Neural cell (in vitro differentiated cells): Measurements from ENCODE around the gene XAGE2. TPM values are rescaled to one million over a fixed set of nuclear protein-coding genes. Genes with fewer than 3 reads are reported as not detected.

Source experiments
- H2AFZ ChIP-seq: fragments of 200-600, 300-800 bp; sonication (generic), shearing (Covaris generic); 2 replicates; pipeline ENCODE4 v1.6.0; 2014; ENCODE audit warnings: low read depth, mild to moderate bottlenecking, antibody characterized with exemption, low read length, moderate library complexity
- H3F3A ChIP-seq: fragments of 200-600 bp; shearing (Covaris generic); 2 replicates; pipeline ENCODE4 v1.6.1; 2016; ENCODE audit warnings: mild to moderate bottlenecking, moderate library complexity, mixed read lengths, antibody characterized with exemption, low read length; ENCODE audit not compliant: insufficient read depth, poor library complexity, severe bottlenecking
- H3K27ac ChIP-seq: fragments of 200-600, 300-800 bp; sonication (generic), shearing (Covaris generic); 2 replicates; pipeline ENCODE4 v1.5.1; 2014; ENCODE audit warnings: mild to moderate bottlenecking, low read length, moderate library complexity
- H3K27me3 ChIP-seq: fragments of 300-800, 200-600 bp; sonication (generic), shearing (Covaris generic); 2 replicates; pipeline ENCODE4 v1.6.0; 2014; ENCODE audit warnings: mild to moderate bottlenecking, low read depth, low read length, moderate library complexity; ENCODE audit not compliant: insufficient read depth
- H3K36me3 ChIP-seq: fragments of 300-800, 200-600 bp; sonication (generic), shearing (Covaris generic); 2 replicates; pipeline ENCODE4 v1.5.1; 2014; ENCODE audit warnings: mild to moderate bottlenecking, antibody characterized with exemption, low read length, moderate library complexity; ENCODE audit not compliant: insufficient read depth
- H3K4me2 ChIP-seq: fragments of 300-800, 200-600 bp; sonication (generic), shearing (Covaris generic); 2 replicates; pipeline ENCODE4 v1.6.0; 2014; ENCODE audit warnings: mild to moderate bottlenecking, low read length
- H3K4me3 ChIP-seq: fragments of 300-800, 200-600 bp; sonication (generic), shearing (Covaris generic); 2 replicates; pipeline ENCODE4 v1.5.1; 2014; ENCODE audit warnings: mild to moderate bottlenecking, low read length, moderate library complexity
- H3K79me2 ChIP-seq: fragments of 200-600 bp; shearing (Covaris generic); replicated peaks from 2 replicates; pipeline ENCODE4 v1.6.0; 2014; ENCODE audit warnings: mild to moderate bottlenecking, low read length, moderate library complexity; ENCODE audit not compliant: insufficient read depth
- H3K9ac ChIP-seq: fragments of 300-800, 200-600 bp; sonication (generic), shearing (Covaris generic); 2 replicates; pipeline ENCODE4 v1.6.1; 2016; ENCODE audit warnings: mild to moderate bottlenecking, low read length, mixed read lengths
- H3K9me2 ChIP-seq: fragments of 200-600 bp; shearing (Covaris generic); 2 replicates; pipeline ENCODE4 v1.6.1; 2016; ENCODE audit warnings: mild to moderate bottlenecking, low read length, mixed read lengths; ENCODE audit not compliant: insufficient read depth
- H3K9me3 ChIP-seq: fragments of 200-600, 300-800 bp; sonication (generic), shearing (Covaris generic); 2 replicates; pipeline ENCODE4 v1.6.1; 2016; ENCODE audit warnings: mild to moderate bottlenecking, mixed run types, low read length, moderate library complexity, mixed read lengths
- H4K20me1 ChIP-seq: fragments of 200-600 bp; shearing (Covaris generic); 2 replicates; pipeline ENCODE4 v1.6.1; 2016; ENCODE audit warnings: mild to moderate bottlenecking, mixed run types; ENCODE audit not compliant: insufficient read depth
- CTCF ChIP-seq: fragments of 450-650 bp; IDR thresholded peaks from 2 replicates; pipeline ENCODE4 v1.5.1; 2014; ENCODE audit warnings: antibody characterized with exemption, mild to moderate bottlenecking, moderate library complexity; ENCODE audit not compliant: poor library complexity, severe bottlenecking
- EP300 ChIP-seq: fragments of 450-650 bp; conservative IDR thresholded peaks from 2 replicates; pipeline ENCODE4 v1.6.1; 2014; ENCODE audit warnings: antibody characterized with exemption, mild to moderate bottlenecking, moderate library complexity; ENCODE audit not compliant: poor library complexity, severe bottlenecking
- EZH2 ChIP-seq: fragments of 200-600, 300-800 bp; shearing (Covaris generic), sonication (generic); IDR thresholded peaks from 2 replicates; pipeline ENCODE4 v1.6.1; 2014; ENCODE audit warnings: antibody characterized with exemption, low read length, borderline replicate concordance, mild to moderate bottlenecking; ENCODE audit not compliant: insufficient read depth, poor library complexity, severe bottlenecking
- MXI1 ChIP-seq: fragments of 450-650 bp; conservative IDR thresholded peaks from 2 replicates; pipeline ENCODE4 v1.6.1; 2014; ENCODE audit warnings: antibody characterized with exemption, mild to moderate bottlenecking; ENCODE audit not compliant: poor library complexity, severe bottlenecking
- POLR2AphosphoS5 ChIP-seq: IDR thresholded peaks from 2 replicates; pipeline ENCODE4 v1.6.1; 2012
- RAD21 ChIP-seq: fragments of 450-650 bp; conservative IDR thresholded peaks from 2 replicates; pipeline ENCODE4 v1.6.1; 2014; ENCODE audit warnings: antibody characterized with exemption, mild to moderate bottlenecking, moderate library complexity
- REST ChIP-seq: IDR thresholded peaks from 2 replicates; pipeline ENCODE4 v1.6.1; 2012; ENCODE audit warnings: borderline replicate concordance
- SMC3 ChIP-seq: fragments of 450-650 bp; conservative IDR thresholded peaks from 2 replicates; pipeline ENCODE4 v1.6.1; 2014; ENCODE audit warnings: antibody characterized with exemption, mild to moderate bottlenecking, moderate library complexity; ENCODE audit not compliant: poor library complexity
- TAF1 ChIP-seq: IDR thresholded peaks from 2 replicates; pipeline ENCODE4 v1.6.1; 2012; ENCODE audit warnings: low read depth
- polyA plus RNA-seq: library from polyadenylated mRNA; depleted of rRNA; stranded (reverse); fragments of >200 nt; gene quantifications from 2 replicates; pipeline ENCODE4 v1.2.3, GENCODE V29; 2014

XAGE2 gene
- polyA plus RNA-seq, 1 donor from 2014 or later: not detected

DNA sequence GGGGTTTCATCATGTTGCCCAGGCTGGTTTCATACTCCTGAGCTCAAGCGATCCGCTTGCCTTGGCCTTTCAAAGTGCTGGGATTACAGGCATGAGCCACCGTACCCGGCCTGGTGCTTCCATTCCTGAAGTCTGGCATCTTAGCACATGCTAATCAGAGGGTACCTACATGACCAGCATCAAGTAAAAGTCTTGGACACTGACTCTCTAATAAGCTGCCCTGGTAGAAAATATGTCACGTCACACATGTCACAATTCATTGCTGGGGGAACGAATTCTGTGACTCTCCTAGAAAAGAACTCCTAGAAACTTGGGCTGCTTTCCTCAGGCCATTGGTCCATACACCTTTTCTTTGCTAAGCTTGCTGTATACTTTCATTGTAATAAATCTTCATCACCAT, 19.1 kb upstream of the XAGE2 start:
- Histone ChIP-seq H3K4me3 (no peak overlapping the region), H2AFZ (no peak overlapping the region), H3K79me2 (no peaks in the 10 kb centered on the region), H3K9me2 (no peaks in the 10 kb centered on the region), H4K20me1 (no peaks in the 10 kb centered on the region), H3K9me3 (no peaks in the 10 kb centered on the region), H3K9ac (no peak overlapping the region), H3K4me2 (no peak overlapping the region), H3K36me3 (no peaks in the 10 kb centered on the region), H3K27me3 (no peaks in the 10 kb centered on the region), H3K27ac (no peak overlapping the region), H3F3A (no peaks in the 10 kb centered on the region)
- TF ChIP-seq CTCF: no peak
- no peak for TF ChIP-seq SMC3
- no peak for TF ChIP-seq EZH2
- no peak for TF ChIP-seq EP300
- no peak for TF ChIP-seq POLR2AphosphoS5
- no peak for TF ChIP-seq RAD21
- TF ChIP-seq TAF1: no peak
- TF ChIP-seq MXI1: no peak
- no peak for TF ChIP-seq REST

GRCh38 chrX:52352551-52352950, 16.3 kb upstream of the XAGE2 start:
- TF ChIP-seq CTCF (no peak), POLR2AphosphoS5 (no peak), REST (no peak), TAF1 (no peak), RAD21 (no peak), SMC3 (no peak), EZH2 (no peak), MXI1 (no peak), EP300 (no peak)
- no peaks in the 10 kb centered on the region for H4K20me1 ChIP-seq
- no peak overlapping the region for H2AFZ ChIP-seq
- no peaks in the 10 kb centered on the region for H3K36me3 ChIP-seq
- H3K27ac ChIP-seq: no peak overlapping the region
- H3K79me2 ChIP-seq: no peaks in the 10 kb centered on the region
- no peaks in the 10 kb centered on the region for H3K27me3 ChIP-seq
- no peaks in the 10 kb centered on the region for H3K9me3 ChIP-seq
- no peak overlapping the region for H3K4me3 ChIP-seq
- H3F3A ChIP-seq: no peaks in the 10 kb centered on the region
- no peaks in the 10 kb centered on the region for H3K9me2 ChIP-seq
- no peak overlapping the region for H3K9ac ChIP-seq
- H3K4me2 ChIP-seq: no peak overlapping the region
